ENCODE results near the gene CD4. TPM values are rescaled to one million over a fixed set of nuclear protein-coding genes. Genes with fewer than 3 reads are reported as not detected.

CD4 gene
- total RNA-seq, 1 experiment from 2014 or later, result not detected

GRCh38 chr12:6827982-6828780, 38.9 kb downstream of the CD4 start, which contains the start of gene P3H3:
Gene P3H3 (plus strand): TSS chr12:6828407. CDS start chr12:6828441, 34 bp downstream.
- DNase-seq (ENCODE audit: low read depth), result peak; percentile 61

- peak; percentile 45 for DNase-seq (ENCODE audit: low read depth)
Observed at GRCh38 chr12:6828781-6829535, 39.6 kb downstream of the CD4 start.

GRCh38 chr12:6829536-6830220, 40.4 kb downstream of the CD4 start:
- no peak for DNase-seq (ENCODE audit: low read depth)

GRCh38 chr12:6830286-6830890, 41.1 kb downstream of the CD4 start:
- DNase-seq (ENCODE audit: low read depth), result no peak

- DNase-seq (ENCODE audit: low read depth), result no peak
Observed at GRCh38 chr12:6830999-6831398, 41.7 kb downstream of the CD4 start.

- no peak for DNase-seq (ENCODE audit: low read depth)
Observed at GRCh38 chr12:6831450-6831995, 42.2 kb downstream of the CD4 start.

GRCh38 chr12:6832125-6832524, 42.8 kb downstream of the CD4 start:
- no peak for DNase-seq (ENCODE audit: low read depth)

- no peak for DNase-seq (ENCODE audit: low read depth)
Observed at GRCh38 chr12:6833189-6833890, 44.0 kb downstream of the CD4 start.

GRCh38 chr12:6834254-6834653, 44.9 kb downstream of the CD4 start:
- no peak for DNase-seq (ENCODE audit: low read depth)

GRCh38 chr12:6834873-6835272, 45.5 kb downstream of the CD4 start:
- no peak for DNase-seq (ENCODE audit: low read depth)

GRCh38 chr12:6836851-6837250, 47.5 kb downstream of the CD4 start:
- DNase-seq (ENCODE audit: low read depth), result no peak

- DNase-seq (ENCODE audit: low read depth), result no peak
Observed at GRCh38 chr12:6837370-6838060, 48.2 kb downstream of the CD4 start.

- no peak for DNase-seq (ENCODE audit: low read depth)
Observed at GRCh38 chr12:6838854-6839253, 49.5 kb downstream of the CD4 start.

- DNase-seq (ENCODE audit: low read depth), result no peak
Observed at GRCh38 chr12:6839482-6840201, 50.3 kb downstream of the CD4 start.

GRCh38 chr12:6840330-6840729, 51.0 kb downstream of the CD4 start:
- no peak for DNase-seq (ENCODE audit: low read depth)

GRCh38 chr12:6840761-6841515, 51.6 kb downstream of the CD4 start, which contains the start of gene GNB3:
Gene GNB3 (plus strand): TSS chr12:6840925. CDS start chr12:6841288, 363 bp downstream.
- DNase-seq (ENCODE audit: low read depth), result no peak

- no peak for DNase-seq (ENCODE audit: low read depth)
Observed at GRCh38 chr12:6842075-6842474, 52.7 kb downstream of the CD4 start.

GRCh38 chr12:6843118-6843902, 54.0 kb downstream of the CD4 start:
- no peak for DNase-seq (ENCODE audit: low read depth)

Measured in HT1080 (cell line).